NCI-H146 (cell line): ENCODE measurements around the gene BSPRY.
"Not testable (repeated sequence)": the region's sequence is repeated elsewhere in the genome, so short reads cannot be mapped to it uniquely, and the experiment has no call there.

Experiments used
- DNase-seq: peaks from one replicate; lab custom pipeline; 2025; lab: John Stamatoyannopoulos, UW

Gene BSPRY

GRCh38 chr9:113370806-113371325 is 21.5 kb downstream of the BSPRY start:
- no peak for DNase-seq

DNA sequence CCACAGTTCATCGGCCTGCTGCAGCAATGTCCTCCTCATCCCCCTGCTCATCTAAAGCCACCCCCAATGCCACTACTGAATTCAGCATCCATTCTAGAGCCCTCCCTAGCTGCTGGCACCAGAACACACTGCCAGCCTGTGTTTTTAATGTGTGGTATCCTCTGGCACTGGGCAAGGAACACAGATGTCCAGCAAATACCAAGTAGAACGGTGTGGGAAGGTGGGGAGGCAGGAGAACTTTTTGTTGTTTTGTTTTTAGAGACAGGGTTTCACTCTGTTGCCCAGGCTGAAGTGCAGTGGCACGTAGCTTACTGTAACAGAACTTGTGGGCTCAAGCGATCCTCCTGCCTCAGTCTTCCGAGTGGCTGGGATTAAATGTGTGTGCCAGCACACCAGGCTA is 22.7 kb downstream of the BSPRY start:
- no peak for DNase-seq

DNA sequence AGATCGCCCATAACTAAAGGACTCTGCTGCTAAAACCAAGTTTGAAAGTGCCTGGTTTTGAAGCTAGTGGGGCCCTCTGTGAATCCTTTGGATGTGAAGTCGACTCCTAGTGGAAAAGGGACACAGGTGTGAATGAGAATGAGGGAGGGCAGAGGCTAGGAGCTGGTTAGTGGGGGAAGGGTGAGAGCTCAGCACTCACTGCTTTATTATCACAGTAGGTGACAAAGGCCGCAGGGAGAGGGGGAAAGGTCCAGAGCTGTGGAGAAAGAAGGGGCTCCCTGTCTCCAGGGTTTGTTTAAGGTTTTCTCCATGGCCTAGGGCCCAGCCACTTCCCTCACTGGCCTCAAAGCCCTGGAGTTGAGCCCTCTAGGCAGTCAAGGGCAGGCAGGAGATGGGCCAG is 23.9 kb downstream of the BSPRY start:
- no peak for DNase-seq

GRCh38 chr9:113373676-113374392 is 24.5 kb downstream of the BSPRY start:
- DNase-seq: no peak

DNA sequence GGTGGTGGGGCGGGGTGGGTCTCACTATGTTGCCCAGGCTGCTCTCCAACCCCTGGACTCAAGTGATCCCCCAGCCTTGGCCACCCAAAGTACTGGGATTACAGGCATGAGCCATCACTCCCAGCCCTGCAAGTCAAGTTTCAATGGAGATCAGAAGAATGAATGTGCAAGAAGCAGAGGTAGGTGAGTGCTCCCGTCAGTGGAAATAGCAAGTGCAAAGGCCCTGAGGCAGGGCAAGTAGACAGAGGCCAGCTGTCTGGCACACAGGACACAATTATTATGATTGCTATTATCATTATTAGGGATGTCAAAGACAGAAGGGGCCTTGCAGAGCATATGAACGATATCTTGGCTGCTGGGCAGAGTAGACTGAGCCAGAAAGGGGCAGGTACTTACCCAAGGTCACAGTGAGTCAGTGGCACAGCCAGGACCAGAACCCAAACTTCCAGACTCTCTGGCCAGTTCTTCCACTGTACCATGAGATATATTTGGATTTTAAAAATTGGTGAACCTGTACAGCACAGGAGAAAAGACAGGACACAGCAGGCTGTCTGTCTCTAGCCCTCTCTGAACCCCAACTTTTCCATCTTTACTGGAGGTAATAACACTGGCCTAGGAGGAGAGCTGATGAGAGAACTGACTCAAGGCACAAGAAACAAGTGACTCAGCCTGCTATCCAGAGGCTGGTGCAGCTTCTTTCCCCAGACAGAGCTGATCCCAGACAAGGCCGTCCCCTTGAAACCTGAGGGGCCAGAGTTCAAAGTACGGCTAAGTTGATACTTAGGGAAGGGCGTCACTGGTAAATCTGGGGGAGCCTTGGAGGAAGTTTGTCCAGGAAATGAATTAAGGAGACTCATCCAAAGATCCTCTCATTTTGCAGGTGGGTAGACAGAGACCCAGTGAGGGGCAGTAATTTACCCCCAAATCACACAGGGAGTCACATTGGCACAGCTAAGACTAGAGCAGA is 26.0 kb downstream of the BSPRY start:
- no peak for DNase-seq

GRCh38 chr9:113376634-113377567 is 27.6 kb downstream of the BSPRY start, which contains the start of gene HDHD3:
TSS of gene HDHD3 (minus strand) at chr9:113376986. CDS start at chr9:113374354, 2,632 bp downstream.
- peak; percentile 81 for DNase-seq

- not testable (repeated sequence) for DNase-seq
These were observed 29.9 kb downstream of the BSPRY start for GRCh38 chr9:113379094-113379828.

- not testable (repeated sequence) for DNase-seq
These were observed 30.5 kb downstream of the BSPRY start for GRCh38 chr9:113379829-113380210.

DNA sequence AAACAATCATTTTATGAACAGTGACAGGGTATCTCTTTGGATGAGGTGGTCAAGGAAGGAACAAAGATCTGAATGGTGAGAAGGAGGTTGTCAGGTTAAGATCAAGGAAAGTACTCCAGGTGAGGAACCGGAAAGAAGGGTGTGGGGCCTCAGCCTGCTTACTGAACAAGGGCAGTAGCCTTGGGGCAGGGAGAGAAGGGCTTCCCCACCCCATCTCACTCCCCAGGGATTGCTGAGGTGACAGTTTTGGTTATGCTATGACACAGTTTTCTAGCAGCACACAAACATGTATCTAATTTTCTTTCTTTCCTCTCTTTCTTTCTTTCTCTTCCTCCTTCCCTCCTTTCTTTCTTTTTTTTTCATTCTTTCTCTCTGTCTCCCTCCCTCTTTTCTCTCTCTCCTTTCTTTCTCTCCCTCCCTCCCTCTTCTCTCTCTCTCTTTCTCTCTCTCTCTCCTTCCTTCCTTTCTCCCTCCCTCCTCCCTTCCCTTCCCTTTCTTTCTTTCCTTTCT is 31.6 kb downstream of the BSPRY start:
- no peak for DNase-seq

DNA sequence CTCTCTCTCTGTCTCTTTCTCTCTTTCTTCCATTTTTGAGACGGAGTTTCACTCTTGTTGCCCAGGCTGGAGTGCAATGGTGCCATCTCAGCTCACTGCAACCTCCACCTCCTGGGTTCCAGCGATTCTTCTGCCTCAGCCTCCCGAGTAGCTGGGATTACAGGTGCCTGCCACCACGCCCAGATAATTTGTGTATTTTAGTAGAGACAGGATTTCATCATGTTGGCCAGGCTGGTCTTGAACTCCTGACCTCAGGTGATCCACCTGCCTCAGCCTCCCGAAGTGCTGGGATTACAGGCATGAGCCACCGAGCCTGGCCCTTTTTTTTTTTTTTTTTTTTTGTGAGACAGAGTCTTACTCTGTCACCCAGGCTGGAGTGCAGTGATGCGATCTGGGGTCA is 32.1 kb downstream of the BSPRY start:
- DNase-seq: not testable (repeated sequence)

DNA sequence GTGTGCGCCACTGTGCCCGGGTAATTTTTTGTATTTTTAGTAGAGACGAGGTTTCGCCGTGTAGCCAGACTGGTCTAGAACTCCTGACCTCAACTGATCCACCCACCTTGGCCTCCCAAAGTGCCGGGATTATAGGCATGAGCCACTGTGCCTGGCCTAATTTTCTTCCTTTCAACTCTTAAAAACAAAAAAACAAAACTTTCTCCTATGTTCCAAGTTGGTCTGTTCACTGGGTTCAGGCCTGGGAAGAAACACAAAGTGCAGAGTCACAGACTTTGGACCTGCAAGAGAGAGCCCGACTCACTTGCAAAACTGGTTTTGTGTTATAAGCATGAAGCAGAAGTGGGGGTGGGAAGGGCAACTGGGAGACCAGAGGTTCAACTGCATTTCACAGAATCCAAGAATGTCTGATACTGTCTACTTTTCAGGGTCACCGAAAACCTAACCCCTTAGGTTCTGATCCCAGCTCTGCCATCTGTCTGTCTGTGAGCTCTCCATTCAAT is 32.6 kb downstream of the BSPRY start:
- no peak for DNase-seq

- no peak for DNase-seq
These were observed 37.4 kb downstream of the BSPRY start for GRCh38 chr9:113386571-113387393.

- no peak for DNase-seq
These were observed 38.4 kb downstream of the BSPRY start for GRCh38 chr9:113387560-113388230.

GRCh38 chr9:113388833-113389232 is 39.5 kb downstream of the BSPRY start:
- DNase-seq: no peak

DNA sequence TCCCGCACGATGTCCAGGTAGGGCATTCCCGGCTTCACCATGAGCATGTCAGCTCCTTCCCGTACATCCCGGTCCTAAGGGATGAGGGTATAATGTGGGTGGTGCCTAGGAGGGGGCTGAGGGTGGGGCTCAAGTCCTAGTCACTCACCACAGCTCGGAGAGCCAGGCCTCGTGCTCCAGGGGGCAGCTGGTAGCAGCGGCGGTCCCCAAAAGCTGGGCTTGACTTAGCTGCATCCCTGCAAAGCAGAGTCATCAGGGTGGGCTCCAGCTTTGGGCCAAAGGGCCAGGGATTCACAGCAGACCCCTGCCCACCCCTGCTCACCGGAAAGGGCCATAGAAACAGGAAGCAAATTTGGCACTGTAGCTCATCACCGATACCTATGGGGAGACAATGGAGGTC is 40.1 kb downstream of the BSPRY start:
- DNase-seq: no peak

GRCh38 chr9:113390192-113390960 is 41.0 kb downstream of the BSPRY start:
- no peak for DNase-seq

- no peak for DNase-seq
These were observed 42.6 kb downstream of the BSPRY start for GRCh38 chr9:113391917-113392316.

DNA sequence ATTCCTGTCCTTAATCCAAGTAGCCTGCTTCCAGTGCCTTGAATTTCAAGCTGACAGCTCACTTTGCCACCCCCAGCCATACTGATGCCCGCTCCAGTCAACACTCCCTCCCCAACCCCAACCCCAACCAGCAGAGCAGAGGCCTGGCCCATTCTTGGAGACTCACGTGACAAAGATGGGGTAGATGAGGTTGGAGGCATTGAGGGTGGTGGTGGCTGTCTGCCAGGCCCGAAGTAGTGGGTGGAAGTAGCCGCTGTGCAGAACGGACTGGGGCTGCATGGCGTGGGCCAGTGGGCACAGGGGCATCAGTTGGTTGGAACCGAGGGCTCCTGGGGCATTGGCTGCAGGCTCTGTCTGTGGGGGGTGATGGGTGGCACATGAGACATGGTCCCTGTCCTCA is 43.9 kb downstream of the BSPRY start:
- DNase-seq: no peak
